Hepatocyte (in vitro differentiated cells): ENCODE results near the gene CALR. TPM values are rescaled to one million over a fixed set of nuclear protein-coding genes. Genes with fewer than 3 reads are reported as not detected.
A peak's percentile ranks its signal among the peaks of the same experiment; 100 is the strongest.

Experiments used
- DNase-seq: peaks from one replicate; pipeline ENCODE4 v3.0.0-alpha.2; 2016; ENCODE audit warnings: low spot score
- H2AFZ ChIP-seq: fragments of 200-600 bp; sonication (generic); 2 replicates; pipeline ENCODE4 v1.6.0; 2016; ENCODE audit warnings: antibody characterized with exemption, mild to moderate bottlenecking
- H3K27ac ChIP-seq: fragments of 200-600 bp; sonication (generic); 2 replicates; pipeline ENCODE4 v1.5.1; 2016; ENCODE audit warnings: mild to moderate bottlenecking
- H3K27me3 ChIP-seq: fragments of 200-600 bp; sonication (generic); 2 replicates; pipeline ENCODE4 v1.6.1; 2016
- H3K36me3 ChIP-seq: fragments of 200-600 bp; sonication (generic); replicated peaks from 2 replicates; pipeline ENCODE4 v1.5.1; 2016; ENCODE audit warnings: low read depth; ENCODE audit not compliant: insufficient read depth
- H3K4me1 ChIP-seq: fragments of 200-600 bp; sonication (generic); 2 replicates; pipeline ENCODE4 v1.5.1; 2016; ENCODE audit warnings: mild to moderate bottlenecking, moderate library complexity; ENCODE audit not compliant: insufficient read depth
- H3K4me2 ChIP-seq: fragments of 200-600 bp; sonication (generic); 2 replicates; pipeline ENCODE4 v1.6.0; 2016
- H3K4me3 ChIP-seq: fragments of 200-600 bp; sonication (generic); 2 replicates; pipeline ENCODE4 v1.5.1; 2016; ENCODE audit warnings: mild to moderate bottlenecking
- H3K79me2 ChIP-seq: fragments of 200-600 bp; sonication (generic); 2 replicates; pipeline ENCODE4 v1.6.0; 2017; ENCODE audit warnings: mild to moderate bottlenecking
- H3K9me2 ChIP-seq: fragments of 200-600 bp; sonication (generic); replicated peaks from 2 replicates; pipeline ENCODE4 v1.6.0; 2017; ENCODE audit warnings: mild to moderate bottlenecking; ENCODE audit not compliant: insufficient read depth
- H3K9me3 ChIP-seq: fragments of 200-600 bp; sonication (generic); 2 replicates; pipeline ENCODE4 v1.5.1; 2016; ENCODE audit warnings: low read depth, mild to moderate bottlenecking
- H4K20me1 ChIP-seq: fragments of 200-600 bp; sonication (generic); 2 replicates; pipeline ENCODE4 v1.6.0; 2016; ENCODE audit warnings: mild to moderate bottlenecking; ENCODE audit not compliant: insufficient read depth, poor library complexity, severe bottlenecking
- CTCF ChIP-seq: fragments of 200-600 bp; sonication (generic); IDR thresholded peaks from 2 replicates; pipeline ENCODE4 v1.5.1; 2016; ENCODE audit warnings: antibody characterized with exemption, mild to moderate bottlenecking; ENCODE audit not compliant: poor library complexity
- EZH2 ChIP-seq: fragments of 200-600 bp; sonication (generic); IDR thresholded peaks from 2 replicates; pipeline ENCODE4 v1.6.1; 2016; ENCODE audit warnings: antibody characterized with exemption, mild to moderate bottlenecking, borderline replicate concordance
- EZH2phosphoT487 ChIP-seq: fragments of 200-600 bp; sonication (generic); IDR thresholded peaks from one replicate; pipeline ENCODE4 v1.6.1; 2018; ENCODE audit warnings: antibody characterized with exemption, mild to moderate bottlenecking, low read depth, moderate library complexity; ENCODE audit not compliant: unreplicated experiment, severe bottlenecking
- WGBS: methylation state at CpG from one replicate; pipeline ENCODE4 v1.1.6; 2016; ENCODE audit warnings: low lambda C conversion rate; ENCODE audit errors: missing lambda C conversion rate; 5-methylcytosine and 5-hydroxymethylcytosine counted together
- polyA plus RNA-seq: library from polyadenylated mRNA; unstranded; fragments of >200 nt; fragmentation: Nextera tagmentation; extraction: Ambion mirVana; gene quantifications from 2 replicates; pipeline ENCODE4 v1.2.1, GENCODE V29; 2016
- total RNA-seq: library from RNA; depleted of rRNA; stranded (reverse); fragments of >200 nt; gene quantifications from 2 replicates; pipeline ENCODE4 v1.2.3, GENCODE V29; 2014

The CALR gene
- total and polyA plus RNA-seq, 2 experiments from 2014 or later, result 915 to 1,414 TPM

- 50% methylated on average over 14 of the region's 14 CpGs for WGBS
- no peak for DNase-seq
- Histone ChIP-seq H3K27ac (peak overlapping the region; percentile 96), H3K36me3 (no peaks in the 10 kb centered on the region), H2AFZ (no peak overlapping the region), H4K20me1 (peaks cover 11% of the 10 kb centered on the region), H3K4me3 (peak overlapping the region; percentile 48), H3K9me2 (no peaks in the 10 kb centered on the region), H3K27me3 (no peaks in the 10 kb centered on the region), H3K9me3 (no peaks in the 10 kb centered on the region), H3K79me2 (peaks cover 44% of the 10 kb centered on the region), H3K4me2 (peak overlapping the region; percentile 88), H3K4me1 (peaks cover 27% of the 10 kb centered on the region)
- TF ChIP-seq EZH2 (no peak), CTCF (no peak), EZH2phosphoT487 (no peak)
Measured at GRCh38 chr19:12946731-12947496, 8.5 kb downstream of the CALR start.

GRCh38 chr19:12947702-12948611 lies 9.5 kb downstream of the CALR start:
- Histone ChIP-seq H3K27ac (no peak overlapping the region), H3K79me2 (peaks cover 39% of the 10 kb centered on the region), H3K4me1 (peaks cover 25% of the 10 kb centered on the region), H4K20me1 (peaks cover 11% of the 10 kb centered on the region), H3K4me3 (no peak overlapping the region), H2AFZ (no peak overlapping the region), H3K27me3 (no peaks in the 10 kb centered on the region), H3K36me3 (no peaks in the 10 kb centered on the region), H3K9me2 (no peaks in the 10 kb centered on the region), H3K9me3 (no peaks in the 10 kb centered on the region), H3K4me2 (peak overlapping the region; percentile 88)
- no peak for DNase-seq
- TF ChIP-seq EZH2, result no peak
- no peak for TF ChIP-seq CTCF
- no peak for TF ChIP-seq EZH2phosphoT487
- WGBS, result 96% methylated on average over 22 of the region's 28 CpGs

GRCh38 chr19:12948612-12949362 lies 10.4 kb downstream of the CALR start:
- Histone ChIP-seq H3K9me2 (no peaks in the 10 kb centered on the region), H3K9me3 (no peaks in the 10 kb centered on the region), H3K4me3 (no peak overlapping the region), H3K36me3 (no peaks in the 10 kb centered on the region), H3K4me2 (no peak overlapping the region), H3K27ac (no peak overlapping the region), H3K79me2 (peaks cover 33% of the 10 kb centered on the region), H4K20me1 (peaks cover 5% of the 10 kb centered on the region), H3K4me1 (peaks cover 25% of the 10 kb centered on the region), H2AFZ (no peak overlapping the region), H3K27me3 (no peaks in the 10 kb centered on the region)
- TF ChIP-seq EZH2 (no peak), EZH2phosphoT487 (no peak), CTCF (no peak)
- no peak for DNase-seq
- 98% methylated on average over 30 of the region's 30 CpGs for WGBS
